Measurements from ENCODE around the gene HOXB13.
A peak's percentile ranks its signal among the peaks of the same experiment; 100 is the strongest.

HOXB13 gene

GRCh38 chr17:48678141-48678971 lies 50.2 kb downstream of the HOXB13 start:
- no peaks in the 10 kb centered on the region for H3K9me3 ChIP-seq (ENCODE audit: insufficient read depth, low read length)
- no peaks in the 10 kb centered on the region for H3K9me2 ChIP-seq (replicated peaks; ENCODE audit: insufficient read depth, low read length)
- no peaks in the 10 kb centered on the region for H4K20me1 ChIP-seq (ENCODE audit: low read depth, low read length)
- no peak for TF ChIP-seq EZH2phosphoT487 (conservative IDR thresholded peaks at IDR 0.05; ENCODE audit: low read length)
- TF ChIP-seq, protein P1, sequence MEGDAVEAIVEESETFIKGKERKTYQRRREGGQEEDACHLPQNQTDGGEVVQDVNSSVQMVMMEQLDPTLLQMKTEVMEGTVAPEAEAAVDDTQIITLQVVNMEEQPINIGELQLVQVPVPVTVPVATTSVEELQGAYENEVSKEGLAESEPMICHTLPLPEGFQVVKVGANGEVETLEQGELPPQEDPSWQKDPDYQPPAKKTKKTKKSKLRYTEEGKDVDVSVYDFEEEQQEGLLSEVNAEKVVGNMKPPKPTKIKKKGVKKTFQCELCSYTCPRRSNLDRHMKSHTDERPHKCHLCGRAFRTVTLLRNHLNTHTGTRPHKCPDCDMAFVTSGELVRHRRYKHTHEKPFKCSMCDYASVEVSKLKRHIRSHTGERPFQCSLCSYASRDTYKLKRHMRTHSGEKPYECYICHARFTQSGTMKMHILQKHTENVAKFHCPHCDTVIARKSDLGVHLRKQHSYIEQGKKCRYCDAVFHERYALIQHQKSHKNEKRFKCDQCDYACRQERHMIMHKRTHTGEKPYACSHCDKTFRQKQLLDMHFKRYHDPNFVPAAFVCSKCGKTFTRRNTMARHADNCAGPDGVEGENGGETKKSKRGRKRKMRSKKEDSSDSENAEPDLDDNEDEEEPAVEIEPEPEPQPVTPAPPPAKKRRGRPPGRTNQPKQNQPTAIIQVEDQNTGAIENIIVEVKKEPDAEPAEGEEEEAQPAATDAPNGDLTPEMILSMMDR (IDR thresholded peaks at IDR 0.05; ENCODE audit: insufficient read depth, low read length, poor library complexity, severe bottlenecking): peak; percentile 91
- no peaks in the 10 kb centered on the region for H3K36me3 ChIP-seq (ENCODE audit: low read length)
- no peak overlapping the region for H3K4me3 ChIP-seq (ENCODE audit: insufficient read depth, low read length, poor library complexity, severe bottlenecking)
- no peak overlapping the region for H3K27ac ChIP-seq (ENCODE audit: low read depth, low read length)
- H3K4me2 ChIP-seq (ENCODE audit: low read depth, low read length, poor library complexity, severe bottlenecking): no peak overlapping the region
- no peaks in the 10 kb centered on the region for H3K79me2 ChIP-seq (ENCODE audit: insufficient read depth, low read length)
- no peak overlapping the region for H3K9ac ChIP-seq (ENCODE audit: low read length)
- no peaks in the 10 kb centered on the region for H3K27me3 ChIP-seq (ENCODE audit: low read length)
- H3F3A ChIP-seq (ENCODE audit: insufficient read depth): no peaks in the 10 kb centered on the region
- peak overlapping the region; percentile 62 for H2AFZ ChIP-seq (ENCODE audit: low read depth, low read length, severe bottlenecking)

DNA sequence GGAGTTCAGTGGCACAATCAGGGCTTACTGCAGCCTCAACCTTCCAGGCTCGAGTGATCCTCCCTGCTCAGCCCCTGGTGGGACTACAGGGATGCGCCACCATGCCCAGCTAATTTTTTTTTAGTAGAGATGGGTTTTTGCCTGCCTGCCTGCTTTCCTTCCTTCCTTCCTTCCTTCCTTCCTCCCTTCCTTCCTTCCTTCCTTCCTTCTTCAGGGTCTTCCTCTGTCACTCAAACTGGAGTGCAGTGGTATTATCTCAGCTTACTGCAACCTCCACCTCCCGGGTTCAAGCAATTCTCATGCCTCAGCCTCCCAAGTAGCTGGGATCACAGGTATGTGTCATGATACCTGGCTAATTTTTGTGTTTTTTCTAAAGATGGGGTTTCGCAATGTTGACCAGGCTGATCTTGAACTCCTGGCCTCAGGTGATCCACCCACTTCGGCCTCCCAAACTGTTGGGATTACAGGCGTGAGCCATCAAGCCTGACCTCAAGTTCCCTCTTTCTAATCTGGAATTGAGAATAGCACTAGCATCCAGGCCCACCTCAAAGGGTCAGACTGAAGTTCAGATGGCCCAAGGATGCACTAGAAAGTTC lies 51.5 kb downstream of the HOXB13 start:
- Histone ChIP-seq H3K4me2 (ENCODE audit: low read depth, low read length, poor library complexity, severe bottlenecking) (no peak overlapping the region), H2AFZ (ENCODE audit: low read depth, low read length, severe bottlenecking) (no peak overlapping the region), H3K9me3 (ENCODE audit: insufficient read depth, low read length) (no peaks in the 10 kb centered on the region), H3K79me2 (ENCODE audit: insufficient read depth, low read length) (no peaks in the 10 kb centered on the region), H3K27ac (ENCODE audit: low read depth, low read length) (no peak overlapping the region), H3K4me3 (ENCODE audit: insufficient read depth, low read length, poor library complexity, severe bottlenecking) (no peak overlapping the region), H3K9ac (ENCODE audit: low read length) (no peak overlapping the region), H3F3A (ENCODE audit: insufficient read depth) (no peaks in the 10 kb centered on the region), H3K27me3 (ENCODE audit: low read length) (no peaks in the 10 kb centered on the region), H3K36me3 (ENCODE audit: low read length) (no peaks in the 10 kb centered on the region), H3K9me2 (replicated peaks; ENCODE audit: insufficient read depth, low read length) (no peaks in the 10 kb centered on the region), H4K20me1 (ENCODE audit: low read depth, low read length) (no peaks in the 10 kb centered on the region)
- no peak for TF ChIP-seq EZH2phosphoT487 (conservative IDR thresholded peaks at IDR 0.05; ENCODE audit: low read length)
- TF ChIP-seq, protein P1 (IDR thresholded peaks at IDR 0.05; ENCODE audit: insufficient read depth, low read length, poor library complexity, severe bottlenecking): no peak

Measured in SU-DHL-6 (cell line).